Activated T-cell treated with anti-CD3 and anti-CD28 coated beads for 48 hours (primary cell): Measurements from ENCODE around the gene CD9.

Experiments used
- DNase-seq: peaks from one replicate; pipeline ENCODE4 v3.0.0-alpha.2; 2020; ENCODE audit warnings: low read depth

Gene CD9

DNA sequence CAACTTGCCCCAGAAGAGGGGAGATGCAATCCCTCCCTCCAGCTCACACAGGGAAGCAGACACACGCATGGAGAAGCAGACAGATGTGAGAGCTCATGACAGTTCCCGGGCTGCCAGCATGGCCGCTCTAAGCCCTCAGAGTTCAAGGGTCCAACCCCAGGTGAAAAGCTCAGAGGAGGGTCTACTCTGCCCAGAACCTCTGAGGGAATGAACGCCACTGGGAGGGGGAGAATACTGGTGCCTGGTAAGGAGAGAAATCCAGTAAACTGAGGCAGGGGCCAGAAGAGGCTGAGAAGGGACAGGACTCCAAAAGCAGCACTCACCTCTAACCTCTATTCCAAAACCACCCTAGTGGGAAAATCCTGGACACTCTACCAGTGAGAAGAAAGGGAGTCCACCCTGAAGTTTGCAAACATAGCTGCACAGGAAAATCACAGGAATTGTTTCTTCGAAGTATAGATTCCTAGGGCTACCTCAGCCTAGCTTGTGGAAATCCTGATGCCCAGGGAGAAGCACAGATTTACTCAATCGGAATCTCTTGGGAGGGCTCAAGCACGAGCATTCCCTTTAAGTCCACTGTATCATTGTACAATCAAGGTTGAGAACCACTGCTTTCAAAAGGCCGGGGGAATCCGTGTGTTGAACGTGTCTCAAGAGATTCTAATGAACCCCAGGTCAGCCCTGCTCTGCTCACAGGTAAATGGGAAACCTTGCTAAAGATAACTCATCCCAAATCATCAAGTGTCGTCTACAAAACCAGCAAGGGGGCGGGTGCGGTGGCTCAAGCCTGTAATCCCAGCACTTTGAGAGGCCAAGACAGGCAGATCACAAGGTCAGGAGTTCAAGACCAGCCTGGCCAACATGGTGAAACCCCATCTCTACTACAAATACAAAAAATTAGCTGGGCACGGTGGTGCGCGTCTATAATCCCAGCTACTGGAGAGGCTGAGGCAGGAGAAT lies 76.0 kb downstream of the CD9 start:
- DNase-seq = no peak

DNA sequence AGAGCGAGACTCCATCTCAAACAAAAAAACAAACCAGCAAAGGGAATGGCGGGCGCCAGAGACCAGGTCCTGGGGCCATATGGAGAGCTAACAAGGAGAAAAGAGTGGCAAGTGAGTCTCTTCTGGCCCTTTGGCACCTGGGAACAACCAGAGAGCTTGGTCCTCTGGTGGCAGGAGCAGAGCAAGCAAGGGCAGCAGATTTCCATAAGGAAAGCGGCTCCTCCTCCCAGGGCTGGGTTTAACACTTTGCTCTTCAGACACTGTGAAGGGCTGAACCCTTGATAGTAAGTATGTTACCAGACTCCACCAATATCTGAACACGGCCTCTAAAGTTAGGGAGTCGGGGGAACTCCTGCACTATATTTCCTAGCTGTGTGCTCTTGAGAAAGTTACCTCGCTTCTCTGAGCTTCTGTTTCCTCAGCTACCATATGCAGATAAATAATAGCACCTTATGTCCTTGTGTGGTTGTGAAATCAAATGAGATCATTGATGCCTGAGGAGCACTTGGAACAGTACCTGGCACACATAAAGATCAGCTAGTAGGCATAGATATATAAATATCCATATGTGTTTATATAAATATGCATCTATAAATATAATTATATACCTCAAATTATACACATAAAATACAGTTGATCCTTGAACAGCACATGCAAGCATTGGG lies 76.9 kb downstream of the CD9 start:
- no peak for DNase-seq

DNA sequence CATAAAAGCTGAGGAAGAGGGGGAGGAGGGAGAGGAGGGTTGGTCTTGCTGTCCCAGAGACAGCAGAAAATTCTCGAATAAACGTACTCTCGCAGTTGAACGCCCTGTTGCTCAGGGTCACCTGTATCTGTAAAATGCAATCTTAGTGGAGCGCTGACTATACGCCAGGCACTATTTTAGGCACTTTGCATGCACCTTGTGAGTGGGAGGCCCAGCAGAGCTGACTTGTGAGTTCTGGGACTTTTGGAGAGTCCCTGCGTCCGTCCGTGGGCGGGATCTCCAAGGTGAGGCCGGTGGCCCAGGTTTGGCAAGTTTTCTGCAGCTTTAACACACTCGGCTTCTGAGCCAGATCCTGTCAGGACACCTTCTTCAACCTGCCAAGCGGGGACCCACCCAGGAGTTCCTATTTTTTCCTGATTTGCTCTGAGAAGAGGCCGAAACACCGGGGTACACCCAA lies 77.8 kb downstream of the CD9 start:
- peak; percentile 33 for DNase-seq

DNA sequence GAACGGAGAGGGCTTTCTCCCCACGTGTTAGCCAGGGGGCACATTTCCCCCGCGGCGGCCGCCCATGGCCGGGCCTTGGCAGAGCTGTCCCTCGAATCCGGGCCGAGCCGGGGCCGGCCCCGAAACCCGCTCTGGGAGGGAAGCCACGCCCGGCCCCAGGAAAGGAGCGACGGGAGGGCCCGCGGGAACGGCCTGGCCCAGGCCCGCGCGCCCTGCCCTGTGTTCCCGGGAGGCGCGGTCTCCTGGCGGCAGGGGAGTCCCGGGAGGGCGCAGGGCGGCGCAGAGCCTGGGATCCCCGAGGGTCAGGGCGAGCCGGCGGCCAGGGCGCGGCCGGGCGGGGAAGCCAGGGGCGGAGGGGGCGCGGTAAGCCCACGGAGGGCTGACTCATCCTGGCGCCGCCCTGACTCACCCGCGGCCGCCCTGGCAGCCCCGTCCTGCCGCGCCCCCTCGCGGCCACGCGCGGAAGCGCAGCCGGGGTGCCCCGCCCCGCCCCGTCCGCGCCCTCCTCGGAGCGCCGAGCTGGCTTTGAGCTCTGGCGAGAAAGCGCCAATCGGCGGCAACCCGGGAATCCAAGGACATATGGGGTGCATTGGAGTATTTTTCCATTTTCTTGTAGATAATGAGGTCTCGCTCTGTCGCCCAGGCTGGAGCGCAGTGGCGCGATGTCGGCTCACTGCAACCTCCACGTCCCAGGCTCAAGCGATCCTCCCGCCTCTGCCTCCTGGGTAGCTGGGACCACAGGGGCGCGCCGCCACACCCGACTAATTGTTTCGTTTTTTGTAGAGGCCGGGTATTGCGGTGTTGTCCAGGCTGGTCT lies 78.4 kb downstream of the CD9 start:
- DNase-seq = peak; percentile 90

DNA sequence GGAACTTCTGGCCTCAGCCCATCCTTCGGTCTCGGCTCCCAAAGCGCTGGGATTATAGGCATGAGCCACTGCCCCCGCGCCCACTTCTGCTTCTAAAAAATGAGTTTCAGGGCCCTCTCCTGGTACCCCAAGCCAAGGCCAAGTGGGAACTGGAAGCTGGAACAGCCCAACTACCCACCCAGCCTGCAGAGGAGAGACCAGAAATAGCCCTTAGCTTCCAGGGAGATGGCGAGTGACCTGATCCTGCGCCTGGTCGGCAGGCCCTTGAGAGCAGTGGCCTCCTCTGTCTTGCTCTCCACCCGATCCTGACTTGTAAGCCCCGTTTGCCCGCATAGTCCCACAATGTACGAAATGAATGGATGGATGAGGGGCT lies 79.0 kb downstream of the CD9 start:
- no peak for DNase-seq

DNA sequence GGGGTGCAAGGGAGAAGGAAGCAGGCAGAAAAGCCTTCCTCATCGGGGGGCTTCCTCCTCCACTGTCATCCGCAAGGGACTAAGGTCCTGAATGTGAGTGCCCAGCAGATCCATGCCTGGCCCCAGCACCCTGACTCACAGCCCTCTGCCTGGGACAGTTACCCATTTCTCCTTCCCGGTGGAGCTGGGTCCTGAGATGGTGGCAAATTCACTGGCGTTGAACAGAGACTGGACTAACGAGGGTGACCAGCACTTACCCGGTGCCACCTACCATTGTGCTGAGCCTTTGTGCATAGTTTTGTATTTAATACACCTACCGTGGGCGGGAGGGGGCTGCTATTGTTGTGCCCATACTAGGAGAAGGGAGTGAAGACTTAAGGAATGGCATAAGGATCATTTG lies 79.4 kb downstream of the CD9 start:
- no peak for DNase-seq

DNA sequence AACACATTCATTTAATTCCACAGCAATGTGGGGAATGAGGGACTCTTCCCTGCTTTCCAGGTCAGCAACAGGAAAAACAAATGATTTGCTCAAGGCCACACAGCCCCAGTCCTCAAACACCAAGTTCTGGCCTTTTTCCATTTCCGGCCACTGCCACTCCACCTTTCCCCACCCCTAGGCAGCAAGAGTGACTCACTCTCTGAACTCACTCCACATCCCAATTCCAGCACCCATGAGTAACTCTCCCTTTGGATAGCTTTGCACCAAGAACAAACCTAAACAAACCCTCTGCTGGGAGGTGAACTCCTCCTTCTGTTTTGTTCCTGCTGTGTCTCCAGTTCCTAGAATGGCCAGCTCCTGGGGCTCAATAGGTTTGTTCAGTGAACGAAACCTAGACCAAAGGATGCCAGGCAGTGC lies 79.9 kb downstream of the CD9 start:
- DNase-seq = no peak

DNA sequence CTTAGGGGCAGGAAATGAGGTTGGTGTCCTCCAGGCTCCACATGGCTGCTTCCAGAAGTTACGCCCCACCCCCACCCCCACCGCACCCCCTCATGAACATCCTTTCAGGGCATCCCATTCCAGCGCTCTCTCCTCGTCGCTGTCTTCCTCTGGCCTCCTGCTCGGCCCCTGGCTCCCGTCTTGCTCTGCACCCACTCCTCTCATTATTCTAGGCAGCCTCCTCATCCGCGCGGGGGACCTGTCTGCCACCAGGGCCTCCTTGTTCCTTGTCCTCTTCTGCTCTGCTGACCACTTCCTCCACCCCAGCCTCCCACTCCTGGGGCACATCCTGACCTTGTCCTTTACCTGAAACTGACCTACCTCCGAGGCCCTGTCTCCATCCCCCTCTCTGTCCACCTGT lies 80.5 kb downstream of the CD9 start:
- DNase-seq = no peak

DNA sequence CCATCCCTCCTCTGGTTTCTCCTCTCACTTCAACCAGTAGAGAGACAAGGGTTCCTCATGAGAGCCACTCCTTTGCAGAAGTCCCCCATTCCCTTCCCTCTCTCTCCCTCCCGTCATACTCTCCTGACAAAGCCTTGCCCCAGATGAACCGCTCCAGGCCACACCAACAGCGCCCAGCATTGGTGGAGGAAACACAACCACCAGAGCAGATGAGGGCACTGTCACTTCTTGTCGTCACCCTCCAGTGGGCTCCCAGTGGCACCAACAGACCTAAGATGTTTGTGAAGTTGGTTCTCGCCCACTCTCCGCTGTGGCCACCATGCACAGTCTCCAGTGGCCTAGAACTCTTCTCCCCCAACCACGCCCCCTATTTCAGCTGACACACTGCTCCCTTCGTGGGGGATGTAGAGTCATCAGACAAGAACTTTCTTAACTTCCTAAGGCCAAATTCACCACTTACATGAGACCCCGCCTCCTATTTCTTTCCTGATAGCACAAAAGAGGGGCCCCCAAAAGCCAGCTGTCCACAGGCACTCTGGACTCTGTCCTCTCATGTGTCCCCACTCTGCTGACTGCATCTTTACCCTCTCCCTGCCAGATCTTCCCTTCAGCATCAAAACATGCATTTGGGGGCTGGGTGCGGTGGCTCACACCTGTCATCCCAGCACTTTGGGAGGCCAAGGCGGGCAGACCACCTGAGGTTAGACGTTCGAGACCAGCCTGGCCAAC lies 81.0 kb downstream of the CD9 start:
- no peak for DNase-seq

DNA sequence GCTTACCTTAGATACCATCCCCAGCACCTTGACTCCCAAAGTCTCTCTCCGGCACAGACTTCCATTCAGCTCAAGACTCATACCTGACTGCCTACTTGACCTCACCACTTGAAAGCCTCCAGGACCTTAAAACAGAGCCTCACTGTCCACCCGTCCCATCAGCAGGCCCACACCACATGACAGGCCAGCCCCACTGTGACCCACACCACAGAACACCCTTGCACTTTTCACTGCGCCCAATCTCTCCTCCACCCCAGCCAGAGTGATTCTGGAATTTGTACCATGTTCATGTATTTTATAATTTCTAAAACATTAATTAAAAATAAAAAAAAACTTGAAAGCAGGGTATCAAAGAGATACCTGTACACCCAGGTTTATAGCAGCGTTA lies 82.2 kb downstream of the CD9 start:
- DNase-seq = no peak

DNA sequence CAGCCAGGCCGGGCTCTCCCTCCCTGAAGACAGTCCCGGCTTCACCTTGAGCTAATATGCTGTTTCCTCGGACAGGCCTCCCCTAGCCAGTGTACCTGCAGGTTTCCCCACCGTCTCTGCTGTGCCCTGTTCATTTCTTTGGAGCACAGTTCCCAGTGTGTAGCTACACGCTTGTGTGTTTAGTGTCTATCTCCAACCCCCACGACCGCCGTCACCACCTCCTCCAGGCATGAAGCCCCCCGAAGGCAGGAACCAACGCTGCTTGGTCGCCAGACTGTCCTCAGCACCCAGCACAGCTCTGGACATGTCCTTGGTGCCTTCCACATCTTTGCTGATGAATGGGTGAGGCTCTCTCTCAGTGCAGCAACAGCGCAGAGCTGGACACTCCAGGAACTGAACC lies 84.1 kb downstream of the CD9 start:
- DNase-seq = no peak

DNA sequence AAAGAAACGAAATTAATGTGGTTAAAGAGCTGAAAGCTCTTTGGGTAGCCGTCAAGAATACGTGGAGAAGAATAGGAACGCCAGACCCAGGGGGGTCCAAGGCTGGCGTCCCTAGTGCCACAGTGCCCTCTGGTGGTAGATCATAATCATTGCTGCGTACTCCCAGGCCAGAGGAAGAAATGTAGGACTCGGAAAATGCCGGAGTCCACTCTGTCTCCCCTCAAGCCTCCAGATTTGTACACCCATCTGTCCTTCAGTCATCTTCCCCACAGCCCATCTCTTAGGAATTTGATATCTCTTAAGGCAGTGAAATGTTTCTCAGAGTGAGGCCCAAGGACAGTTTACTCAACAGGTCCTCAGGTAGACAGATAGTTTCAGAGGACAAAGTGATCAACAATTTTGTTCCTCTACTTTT lies 84.9 kb downstream of the CD9 start:
- DNase-seq = peak; percentile 42

DNA sequence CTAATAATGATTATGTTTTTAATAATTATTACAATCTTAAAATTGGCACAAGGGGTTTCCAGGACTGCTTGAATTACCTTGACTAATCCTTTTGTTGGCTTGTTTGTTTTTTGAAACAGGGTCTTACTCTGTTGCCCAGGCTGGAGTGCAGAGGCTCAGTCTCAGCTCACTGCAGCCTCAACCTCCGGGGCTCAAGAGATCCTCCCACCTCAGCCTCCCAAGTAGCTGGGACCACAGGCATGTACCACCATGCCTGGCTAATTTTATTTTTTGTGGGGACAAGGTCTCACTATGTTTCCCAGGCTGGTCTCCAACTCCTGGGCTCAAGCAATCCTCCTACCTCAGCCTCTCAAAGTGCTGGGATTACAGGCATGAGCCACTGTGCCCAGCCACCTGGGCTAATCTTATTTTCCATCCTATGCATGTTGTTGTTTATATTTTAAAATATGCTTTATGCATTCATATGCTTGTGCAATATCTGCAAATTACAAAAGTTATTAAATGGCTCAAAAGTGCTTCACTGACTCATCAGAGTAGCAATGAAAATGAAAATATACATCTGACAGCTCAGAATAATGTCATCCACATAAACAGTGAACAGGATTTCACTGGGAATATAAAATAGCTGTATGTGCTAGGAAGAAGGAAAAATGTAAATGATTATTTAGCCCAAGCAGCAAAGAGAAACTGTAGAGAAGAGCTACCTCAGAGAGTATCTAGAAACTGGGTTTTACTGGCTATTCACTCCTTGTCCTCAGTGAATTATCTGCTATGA lies 85.5 kb downstream of the CD9 start:
- DNase-seq = no peak
